ENCODE data around the gene GCH1. TPM values are rescaled to one million over a fixed set of nuclear protein-coding genes. Genes with fewer than 3 reads are reported as not detected.

Gene GCH1
- total RNA-seq, 1 donor from 2014 or later = 9.0 TPM

DNA sequence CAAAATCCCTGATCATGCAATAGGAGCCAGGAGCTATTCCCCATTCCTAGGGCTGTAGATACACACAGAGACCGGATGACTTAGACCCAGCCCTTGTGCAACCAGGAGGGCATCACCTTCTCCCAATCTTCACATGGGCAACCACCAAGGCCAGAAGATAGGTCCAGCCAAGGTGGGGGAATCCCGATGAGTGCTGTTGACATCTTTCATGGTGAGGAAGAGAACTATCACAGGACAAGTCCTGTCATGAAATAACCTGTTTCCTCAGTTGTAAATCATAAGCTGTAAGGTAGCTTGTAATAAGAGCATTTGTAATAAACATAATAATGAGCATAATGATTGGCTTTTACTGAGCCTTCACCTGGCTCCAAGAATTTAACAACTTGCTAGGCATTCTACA lies 89.5 kb downstream of the GCH1 start:
- no peak overlapping the region for H2AFZ ChIP-seq (replicated peaks)
- no peaks in the 10 kb centered on the region for H3K79me2 ChIP-seq (ENCODE audit: low read depth)
- H3K27me3 ChIP-seq = no peaks in the 10 kb centered on the region
- no peak overlapping the region for H3K4me2 ChIP-seq
- Mint-ChIP-seq H3K9me3 (no peaks in the 10 kb centered on the region), H3K4me1 (peaks cover 16% of the 10 kb centered on the region), H3K4me3 (no peak overlapping the region), H3K27me3 (ENCODE audit: insufficient read depth, low read depth) (peaks cover 10% of the 10 kb centered on the region), H3K27ac (no peak overlapping the region), H3K36me3 (no peaks in the 10 kb centered on the region)
- H3K4me3 ChIP-seq = no peak overlapping the region
- no peaks in the 10 kb centered on the region for H3K9me3 ChIP-seq (ENCODE audit: low read depth)
- H3K27ac ChIP-seq = no peak overlapping the region
- TF ChIP-seq, protein P1, sequence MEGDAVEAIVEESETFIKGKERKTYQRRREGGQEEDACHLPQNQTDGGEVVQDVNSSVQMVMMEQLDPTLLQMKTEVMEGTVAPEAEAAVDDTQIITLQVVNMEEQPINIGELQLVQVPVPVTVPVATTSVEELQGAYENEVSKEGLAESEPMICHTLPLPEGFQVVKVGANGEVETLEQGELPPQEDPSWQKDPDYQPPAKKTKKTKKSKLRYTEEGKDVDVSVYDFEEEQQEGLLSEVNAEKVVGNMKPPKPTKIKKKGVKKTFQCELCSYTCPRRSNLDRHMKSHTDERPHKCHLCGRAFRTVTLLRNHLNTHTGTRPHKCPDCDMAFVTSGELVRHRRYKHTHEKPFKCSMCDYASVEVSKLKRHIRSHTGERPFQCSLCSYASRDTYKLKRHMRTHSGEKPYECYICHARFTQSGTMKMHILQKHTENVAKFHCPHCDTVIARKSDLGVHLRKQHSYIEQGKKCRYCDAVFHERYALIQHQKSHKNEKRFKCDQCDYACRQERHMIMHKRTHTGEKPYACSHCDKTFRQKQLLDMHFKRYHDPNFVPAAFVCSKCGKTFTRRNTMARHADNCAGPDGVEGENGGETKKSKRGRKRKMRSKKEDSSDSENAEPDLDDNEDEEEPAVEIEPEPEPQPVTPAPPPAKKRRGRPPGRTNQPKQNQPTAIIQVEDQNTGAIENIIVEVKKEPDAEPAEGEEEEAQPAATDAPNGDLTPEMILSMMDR (IDR thresholded peaks at IDR 0.05) = no peak
- TF ChIP-seq EZH2phosphoT487 (IDR thresholded peaks at IDR 0.05) (no peak), EZH2 (IDR thresholded peaks at IDR 0.05) (no peak)
- peaks cover 6% of the 10 kb centered on the region for H3F3A ChIP-seq (ENCODE audit: low read depth)
- no peaks in the 10 kb centered on the region for H3K36me3 ChIP-seq
- peaks cover 8% of the 10 kb centered on the region for H3K4me1 ChIP-seq
- no peaks in the 10 kb centered on the region for H4K20me1 ChIP-seq (ENCODE audit: low read depth)
- DNase-seq (ENCODE audit: low spot score) = no peak
- no peak overlapping the region for H3K9ac ChIP-seq

DNA sequence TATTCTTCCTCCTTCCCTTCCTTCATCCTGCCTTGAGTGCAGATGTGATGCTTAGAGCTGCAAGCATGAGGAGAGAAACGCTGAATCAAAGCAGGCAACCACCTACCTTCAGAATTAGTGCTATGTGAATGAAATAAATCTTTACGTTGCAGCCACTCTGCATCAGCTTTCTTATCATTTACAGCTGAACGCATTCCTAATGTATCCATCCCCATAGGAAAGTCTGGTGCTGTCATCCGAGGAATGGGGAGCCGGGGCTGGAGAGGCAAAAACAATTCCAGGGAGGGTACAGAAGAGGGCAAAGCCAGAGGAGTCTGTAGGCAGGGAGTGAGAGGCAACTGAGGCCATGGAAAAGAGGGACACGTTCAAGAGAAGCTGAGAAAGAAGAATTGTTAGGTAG lies 90.0 kb downstream of the GCH1 start:
- no peak overlapping the region for H3K4me3 ChIP-seq
- no peak for DNase-seq (ENCODE audit: low spot score)
- H3K27me3 ChIP-seq = no peaks in the 10 kb centered on the region
- H4K20me1 ChIP-seq (ENCODE audit: low read depth) = no peaks in the 10 kb centered on the region
- H3K79me2 ChIP-seq (ENCODE audit: low read depth) = no peaks in the 10 kb centered on the region
- H3F3A ChIP-seq (ENCODE audit: low read depth) = peaks cover 1% of the 10 kb centered on the region
- no peaks in the 10 kb centered on the region for H3K9me3 ChIP-seq (ENCODE audit: low read depth)
- no peaks in the 10 kb centered on the region for H3K9me3 Mint-ChIP-seq
- H3K4me1 ChIP-seq = peaks cover 4% of the 10 kb centered on the region
- H3K4me2 ChIP-seq = no peak overlapping the region
- H3K27ac Mint-ChIP-seq = no peak overlapping the region
- no peaks in the 10 kb centered on the region for H3K36me3 ChIP-seq
- H3K9ac ChIP-seq = no peak overlapping the region
- peaks cover 11% of the 10 kb centered on the region for H3K4me1 Mint-ChIP-seq
- H3K27ac ChIP-seq = no peak overlapping the region
- H3K36me3 Mint-ChIP-seq = no peaks in the 10 kb centered on the region
- H3K4me3 Mint-ChIP-seq = no peak overlapping the region
- TF ChIP-seq, protein P1 (IDR thresholded peaks at IDR 0.05) = no peak
- TF ChIP-seq EZH2phosphoT487 (IDR thresholded peaks at IDR 0.05) = no peak
- no peak for TF ChIP-seq EZH2 (IDR thresholded peaks at IDR 0.05)
- H3K27me3 Mint-ChIP-seq (ENCODE audit: insufficient read depth, low read depth) = peaks cover 10% of the 10 kb centered on the region
- H2AFZ ChIP-seq (replicated peaks) = no peak overlapping the region

DNA sequence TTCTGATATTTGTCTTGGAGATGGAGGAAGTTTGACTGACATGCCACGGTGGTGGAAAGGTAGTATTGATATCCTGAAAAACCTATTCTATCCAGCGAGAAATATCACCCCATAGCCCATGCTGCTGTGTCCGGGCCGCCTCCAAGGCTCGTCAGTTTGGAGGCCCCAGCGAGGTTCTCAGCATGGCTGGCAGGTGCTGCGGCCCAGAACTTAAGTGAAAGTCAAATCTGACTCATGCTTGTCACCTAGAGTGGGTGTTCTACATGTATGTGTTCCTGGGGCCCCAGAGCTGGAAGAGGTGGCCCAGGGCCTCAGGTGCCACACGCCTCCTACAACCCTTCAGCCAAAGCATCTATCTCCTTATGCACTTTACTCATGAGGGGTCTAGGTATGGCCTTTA lies 92.9 kb downstream of the GCH1 start:
- Histone ChIP-seq H3K27me3 (peaks cover 22% of the 10 kb centered on the region), H3K9ac (no peak overlapping the region), H3F3A (ENCODE audit: low read depth) (no peaks in the 10 kb centered on the region), H3K79me2 (ENCODE audit: low read depth) (no peaks in the 10 kb centered on the region), H3K4me2 (no peak overlapping the region), H4K20me1 (ENCODE audit: low read depth) (no peaks in the 10 kb centered on the region), H3K36me3 (no peaks in the 10 kb centered on the region), H2AFZ (replicated peaks) (no peak overlapping the region), H3K9me3 (ENCODE audit: low read depth) (no peaks in the 10 kb centered on the region), H3K4me3 (no peak overlapping the region), H3K27ac (no peak overlapping the region), H3K4me1 (no peaks in the 10 kb centered on the region)
- no peak overlapping the region for H3K4me3 Mint-ChIP-seq
- no peak overlapping the region for H3K27ac Mint-ChIP-seq
- TF ChIP-seq EZH2 (IDR thresholded peaks at IDR 0.05) (no peak), EZH2phosphoT487 (IDR thresholded peaks at IDR 0.05) (no peak)
- TF ChIP-seq, protein P1 (IDR thresholded peaks at IDR 0.05) = no peak
- peaks cover 11% of the 10 kb centered on the region for H3K4me1 Mint-ChIP-seq
- no peaks in the 10 kb centered on the region for H3K9me3 Mint-ChIP-seq
- peaks cover 8% of the 10 kb centered on the region for H3K27me3 Mint-ChIP-seq (ENCODE audit: insufficient read depth, low read depth)
- DNase-seq (ENCODE audit: low spot score) = no peak
- H3K36me3 Mint-ChIP-seq = no peaks in the 10 kb centered on the region
